HepG2 (cell line): ENCODE results near the gene SOX13. TPM values are rescaled to one million over a fixed set of nuclear protein-coding genes. Genes with fewer than 3 reads are reported as not detected.

ENCODE experiments used
- ATAC-seq: fragments of 200-7000 bp; cut with Tn5 transposase; 3 replicates; pipeline ENCODE4 v1.9.1; 2020; ENCODE audit warnings: mild to moderate bottlenecking, moderate library complexity
- BruUV-seq: library from RNA; stranded (reverse); fragments of 400-500 nt; replicated peaks from 2 replicates; lab custom pipeline; 2021; lab: Mats Ljungman, UMichigan
- CTCF ChIA-PET: fragments of 300-600 bp; formaldehyde crosslinking; extraction: SDS; loops from one replicate; lab custom pipeline; 2021; ENCODE audit warnings: low total read pairs, inconsistent platforms, low intra/inter-chr PET ratio; lab: Yijun Ruan, JAX
- POLR2A ChIA-PET: fragments of 350-600 bp; sonication (Branson Sonifier 250); formaldehyde crosslinking; loops from one replicate; lab custom pipeline; 2020; ENCODE audit warnings: antibody characterized with exemption, inconsistent platforms; lab: Yijun Ruan, JAX
- DNase-seq: peaks from one replicate; pipeline ENCODE4 v3.0.0-alpha.2; 2015; ENCODE audit warnings: low spot score
- FAIRE-seq: peaks from 3 replicates; lab custom pipeline; 2011; peaks lifted over from hg19 to GRCh38; lab: Jason Lieb, UNC
- H2AFZ ChIP-seq: one replicate; pipeline ENCODE4 v1.6.1; 2011; ENCODE audit warnings: low read length, inconsistent platforms
- H3K27ac ChIP-seq: fragments of 300-600 bp; 3 replicates; pipeline ENCODE4 v1.8.0; 2011; ENCODE audit warnings: mixed run types, mild to moderate bottlenecking, mixed read lengths, low read length, inconsistent platforms; ENCODE audit not compliant: insufficient read depth; ENCODE audit errors: extremely low read length
- H3K27me3 ChIP-seq, 2 experiments: fragments of 200-600 bp in 1 of 2; 2 replicates in 1 of 2; 3 replicates in 1 of 2; pipeline versions ENCODE4 v1.6.0 to v1.8.0; 2011; ENCODE audit warnings: low read length in 2 of 2, mild to moderate bottlenecking in 2 of 2, moderate library complexity in 2 of 2, inconsistent platforms in 1 of 2; ENCODE audit not compliant: insufficient read depth in 2 of 2, control insufficient read depth in 1 of 2
- H3K36me3 ChIP-seq, 2 experiments: fragments of 200-600 bp in 1 of 2; replicated peaks in 1 of 2; 2 replicates in 1 of 2; 3 replicates in 1 of 2; pipeline versions ENCODE4 v1.5.1 to v1.8.0; 2011; ENCODE audit warnings: low read length in 2 of 2, inconsistent platforms in 1 of 2; ENCODE audit not compliant: insufficient read depth in 2 of 2, control insufficient read depth in 1 of 2
- H3K4me1 ChIP-seq: 2 replicates; pipeline ENCODE4 v1.5.1; 2012; ENCODE audit warnings: low read length, inconsistent platforms; ENCODE audit not compliant: insufficient read depth
- H3K4me2 ChIP-seq: 2 replicates; pipeline ENCODE4 v1.6.0; 2011; ENCODE audit warnings: low read depth, low read length, inconsistent platforms
- H3K4me3 ChIP-seq, 3 experiments: fragments of 200-600 bp in 1 of 3; sonication (generic), shearing (Covaris generic) in 1 of 3; replicated peaks in 1 of 3; 2 replicates each; pipeline ENCODE4 v1.5.1; 2011 to 2016; ENCODE audit warnings: low read length in 3 of 3, inconsistent platforms in 2 of 3, low read depth in 2 of 3, mild to moderate bottlenecking in 2 of 3, control low read depth in 1 of 3, mixed read lengths in 1 of 3; ENCODE audit not compliant: insufficient read depth in 1 of 3
- H3K79me2 ChIP-seq: one replicate; pipeline ENCODE4 v1.6.1; 2011; ENCODE audit warnings: low read length, inconsistent platforms; ENCODE audit not compliant: insufficient read depth
- H3K9ac ChIP-seq: 2 replicates; pipeline ENCODE4 v1.6.0; 2011; ENCODE audit warnings: mild to moderate bottlenecking, low read depth, low read length, inconsistent platforms; ENCODE audit not compliant: insufficient read depth
- H3K9me3 ChIP-seq: 2 replicates; pipeline ENCODE4 v1.5.1; 2012; ENCODE audit warnings: mild to moderate bottlenecking, low read length
- H4K20me1 ChIP-seq: 2 replicates; pipeline ENCODE4 v1.6.0; 2011; ENCODE audit warnings: inconsistent platforms, mild to moderate bottlenecking, low read length, moderate library complexity; ENCODE audit not compliant: insufficient read depth
- CENPT ChIP-seq: sonication (generic); formaldehyde crosslinking; IDR thresholded peaks from 2 replicates; pipeline ENCODE4 v1.8.0; 2022; ENCODE audit warnings: low read depth, mild to moderate bottlenecking, moderate library complexity, missing genetic modification reagents
- DR1 ChIP-seq: sonication (generic); formaldehyde crosslinking; IDR thresholded peaks from 2 replicates; pipeline ENCODE4 v1.8.0; 2021; ENCODE audit warnings: mild to moderate bottlenecking, missing genetic modification reagents, inconsistent platforms
- KDM3A ChIP-seq: IDR thresholded peaks from 2 replicates; pipeline ENCODE4 v1.6.1; 2018; ENCODE audit warnings: low read depth, missing compliant biosample characterization
- NR3C1 ChIP-seq: sonication (generic); formaldehyde crosslinking; IDR thresholded peaks from 2 replicates; pipeline ENCODE4 v1.4.0; 2020; ENCODE audit warnings: missing genetic modification reagents
- PHF8 ChIP-seq: sonication (generic); formaldehyde crosslinking; IDR thresholded peaks from 2 replicates; pipeline ENCODE4 v1.5.0; 2020; ENCODE audit warnings: missing genetic modification reagents
- TEAD3 ChIP-seq: optimal IDR thresholded peaks from 2 replicates; pipeline ENCODE3; 2016; ENCODE audit warnings: borderline replicate concordance
- ZNF224 ChIP-seq: sonication (generic); formaldehyde crosslinking; IDR thresholded peaks from 2 replicates; pipeline ENCODE4 v1.5.0; 2020; ENCODE audit warnings: mild to moderate bottlenecking, missing genetic modification reagents
- ZNF451 ChIP-seq: sonication (generic); formaldehyde crosslinking; IDR thresholded peaks from 2 replicates; pipeline ENCODE4 v1.5.0; 2020; ENCODE audit warnings: mild to moderate bottlenecking, missing genetic modification reagents
- WGBS: methylation state at CpG from one replicate; pipeline ENCODE4 v1.1.6; 2017; ENCODE audit warnings: low lambda C conversion rate; 5-methylcytosine and 5-hydroxymethylcytosine counted together
- in situ Hi-C: cut with HindIII; loops from 2 replicates; pipeline ENCODE4 v1.10.0; 2017; ENCODE audit warnings: low pct_unique_long_range_greater_than_20kb; ENCODE audit not compliant: extremely low pct_ligation_motif_present
- intact Hi-C: fragments of 100-400 bp; cut with micrococcal nuclease; formaldehyde crosslinking; loops from one replicate; pipeline ENCODE4 v1.10.0; 2022; ENCODE audit not compliant: unreplicated experiment
- polyA plus RNA-seq, 8 experiments: library from polyadenylated mRNA; depleted of rRNA in 3 of 8; stranded (reverse) in 7 of 8; unstranded in 1 of 8; fragments of >200 nt; fragmentation: Illumina TruSeq in 4 of 8; extraction: Trizol in 4 of 8; gene quantifications; 2 replicates each; pipeline versions ENCODE4 v1.2.1 to v1.2.3, GENCODE V29; 2011 to 2016; ENCODE audit warnings: low read depth in 4 of 8, missing spikeins in 1 of 8, mixed read lengths in 1 of 8; ENCODE audit not compliant: insufficient read depth in 1 of 8
- total RNA-seq, 5 experiments: library from RNA; depleted of rRNA; stranded (reverse); fragments of >200 nt; fragmentation: Illumina TruSeq; extraction: Trizol; gene quantifications; 2 replicates each; pipeline ENCODE4 v1.2.3, GENCODE V29; 2016; ENCODE audit warnings: low read depth in 1 of 5
- TF ChIP-seq, protein P1 (sequence below): sonication (generic); formaldehyde crosslinking; IDR thresholded peaks from 2 replicates; pipeline ENCODE4 v1.4.0; 2020; ENCODE audit warnings: mild to moderate bottlenecking, low read depth, missing genetic modification reagents
- TF ChIP-seq, protein P2 (sequence below): sonication (generic); formaldehyde crosslinking; IDR thresholded peaks from 2 replicates; pipeline ENCODE4 v1.4.0; 2020; ENCODE audit warnings: low read depth, missing genetic modification reagents
- TF ChIP-seq, protein P3 (sequence below): sonication (generic); formaldehyde crosslinking; IDR thresholded peaks from 2 replicates; pipeline ENCODE4 v1.4.0; 2020; ENCODE audit warnings: mild to moderate bottlenecking, missing genetic modification reagents, borderline replicate concordance

SOX13 gene
- total and polyA plus RNA-seq, 2 of the 13 experiments (the other 11 are each of a cell fraction or from before 2014, with no cell fraction given): 13.3 to 15.8 TPM

DNA sequence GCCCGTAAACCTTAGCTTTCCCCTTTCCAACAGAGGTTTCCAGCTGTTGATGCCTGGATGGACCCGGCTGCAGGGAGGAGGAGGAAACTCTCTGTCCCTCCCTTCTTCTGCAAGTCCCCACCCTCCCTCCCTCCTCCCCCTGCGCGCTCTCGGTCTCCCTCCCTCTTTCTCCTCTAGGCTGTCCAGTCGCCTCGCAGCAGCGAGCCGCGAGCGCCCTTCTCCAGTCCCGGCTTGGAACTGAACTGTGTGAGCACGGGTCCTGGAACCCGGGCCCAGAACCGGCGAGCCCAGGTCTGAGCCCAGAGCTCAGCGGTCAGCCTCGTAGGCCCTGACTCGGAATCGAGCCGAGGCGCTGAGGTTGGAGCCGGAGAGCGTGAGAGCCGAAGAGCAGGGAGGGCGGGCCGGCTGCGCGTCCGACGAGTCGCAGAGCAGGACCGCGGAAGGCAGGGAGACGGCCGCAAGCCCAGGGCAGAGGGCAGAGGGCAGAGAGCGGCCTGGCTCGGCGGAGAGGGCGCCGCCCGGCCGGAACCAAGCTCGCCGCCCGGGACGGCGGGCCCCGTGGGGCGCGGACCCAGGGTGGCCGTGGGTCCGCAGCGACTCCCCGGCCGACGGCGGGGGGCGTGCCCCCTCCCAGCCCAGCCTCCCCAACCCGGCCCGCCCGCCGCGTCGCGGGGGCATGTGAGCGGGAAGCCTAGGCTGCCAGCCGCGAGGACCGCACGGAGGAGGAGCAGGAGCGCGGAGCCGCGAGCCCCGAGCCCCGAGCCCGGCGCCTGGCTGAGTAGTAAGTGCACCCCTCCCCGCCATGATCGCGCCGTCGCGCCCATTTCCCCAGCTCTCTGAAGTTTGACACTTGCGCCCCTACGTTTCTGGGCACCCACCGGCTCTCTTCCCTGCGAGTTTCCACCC is at the start of gene SOX13 (continued):
- peak; percentile 81; the same call in 1 of the 2 replicates for TF ChIP-seq ZNF451 (CRISPR knock-in tag)

DNA sequence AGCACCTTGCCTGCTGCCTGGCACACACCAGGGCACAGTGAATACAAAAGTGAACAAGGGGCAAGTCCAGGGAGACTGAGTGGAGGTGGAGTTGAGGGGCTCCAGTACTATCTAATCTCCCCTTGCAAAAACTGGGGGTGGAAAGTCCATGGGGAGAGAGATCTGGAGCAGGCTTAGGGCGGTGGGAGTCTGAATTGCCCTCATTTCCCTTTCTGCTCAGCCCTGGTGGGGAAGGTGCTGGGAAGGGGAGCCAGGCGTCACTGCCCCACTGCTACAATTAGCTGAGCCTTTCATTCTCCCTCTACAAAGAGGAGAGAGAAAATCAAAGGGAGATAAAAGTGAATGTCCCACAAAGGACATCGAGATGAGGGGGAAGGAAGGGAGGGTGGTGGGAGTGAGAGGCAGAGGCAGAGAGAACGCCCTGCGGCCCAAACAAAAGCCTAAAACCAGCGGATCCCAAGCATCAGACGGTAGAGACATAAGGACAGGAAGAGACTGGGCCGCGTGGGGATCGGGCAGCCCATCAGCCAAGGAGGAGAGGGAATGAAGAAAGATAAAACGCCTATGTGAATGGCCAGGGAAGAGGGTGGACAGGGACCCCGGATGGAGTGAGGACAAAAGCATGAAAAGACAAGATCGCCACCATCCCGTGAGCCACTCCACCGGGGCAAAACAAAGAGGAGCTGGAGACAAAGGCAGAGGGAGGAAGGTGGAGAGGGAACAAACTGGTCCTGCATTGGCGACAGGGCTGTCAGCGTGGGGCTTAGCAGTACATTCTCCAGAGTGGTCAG is 46.8 kb upstream of the SOX13 start:
- Histone ChIP-seq H3K27ac (no peak overlapping the region), H3K4me1 (no peaks in the 10 kb centered on the region), H3K36me3 (no peaks in the 10 kb centered on the region), H3K9me3 (no peaks in the 10 kb centered on the region), H3K4me2 (no peak overlapping the region), H2AFZ (no peak overlapping the region), H3K9ac (no peak overlapping the region), H4K20me1 (no peaks in the 10 kb centered on the region), H3K4me3 (no peak overlapping the region), H3K79me2 (no peaks in the 10 kb centered on the region), H3K27me3 (peaks cover 4 to 24% of the 10 kb centered on the region in 2 experiments; a peak in 4 of 5 replicates)
- ChIA-PET POLR2A (no interaction called here), CTCF (no interaction called here)
- no peak for ATAC-seq
- no peak for DNase-seq
- intact Hi-C loops: no loop called here
- no peak for FAIRE-seq
- no TSS peak for BruUV-seq
- in situ Hi-C loops: no loop called here
- WGBS: 48% methylated on average over 17 of the region's 17 CpGs
- no peak for TF ChIP-seq DR1 (CRISPR knock-in tag)
- TF ChIP-seq CENPT (CRISPR knock-in tag): no peak
- no peak for TF ChIP-seq NR3C1 (CRISPR knock-in tag)
- TF ChIP-seq, protein P1, sequence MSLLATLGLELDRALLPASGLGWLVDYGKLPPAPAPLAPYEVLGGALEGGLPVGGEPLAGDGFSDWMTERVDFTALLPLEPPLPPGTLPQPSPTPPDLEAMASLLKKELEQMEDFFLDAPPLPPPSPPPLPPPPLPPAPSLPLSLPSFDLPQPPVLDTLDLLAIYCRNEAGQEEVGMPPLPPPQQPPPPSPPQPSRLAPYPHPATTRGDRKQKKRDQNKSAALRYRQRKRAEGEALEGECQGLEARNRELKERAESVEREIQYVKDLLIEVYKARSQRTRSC (CRISPR knock-in tag): no peak
- TF ChIP-seq, protein P2, sequence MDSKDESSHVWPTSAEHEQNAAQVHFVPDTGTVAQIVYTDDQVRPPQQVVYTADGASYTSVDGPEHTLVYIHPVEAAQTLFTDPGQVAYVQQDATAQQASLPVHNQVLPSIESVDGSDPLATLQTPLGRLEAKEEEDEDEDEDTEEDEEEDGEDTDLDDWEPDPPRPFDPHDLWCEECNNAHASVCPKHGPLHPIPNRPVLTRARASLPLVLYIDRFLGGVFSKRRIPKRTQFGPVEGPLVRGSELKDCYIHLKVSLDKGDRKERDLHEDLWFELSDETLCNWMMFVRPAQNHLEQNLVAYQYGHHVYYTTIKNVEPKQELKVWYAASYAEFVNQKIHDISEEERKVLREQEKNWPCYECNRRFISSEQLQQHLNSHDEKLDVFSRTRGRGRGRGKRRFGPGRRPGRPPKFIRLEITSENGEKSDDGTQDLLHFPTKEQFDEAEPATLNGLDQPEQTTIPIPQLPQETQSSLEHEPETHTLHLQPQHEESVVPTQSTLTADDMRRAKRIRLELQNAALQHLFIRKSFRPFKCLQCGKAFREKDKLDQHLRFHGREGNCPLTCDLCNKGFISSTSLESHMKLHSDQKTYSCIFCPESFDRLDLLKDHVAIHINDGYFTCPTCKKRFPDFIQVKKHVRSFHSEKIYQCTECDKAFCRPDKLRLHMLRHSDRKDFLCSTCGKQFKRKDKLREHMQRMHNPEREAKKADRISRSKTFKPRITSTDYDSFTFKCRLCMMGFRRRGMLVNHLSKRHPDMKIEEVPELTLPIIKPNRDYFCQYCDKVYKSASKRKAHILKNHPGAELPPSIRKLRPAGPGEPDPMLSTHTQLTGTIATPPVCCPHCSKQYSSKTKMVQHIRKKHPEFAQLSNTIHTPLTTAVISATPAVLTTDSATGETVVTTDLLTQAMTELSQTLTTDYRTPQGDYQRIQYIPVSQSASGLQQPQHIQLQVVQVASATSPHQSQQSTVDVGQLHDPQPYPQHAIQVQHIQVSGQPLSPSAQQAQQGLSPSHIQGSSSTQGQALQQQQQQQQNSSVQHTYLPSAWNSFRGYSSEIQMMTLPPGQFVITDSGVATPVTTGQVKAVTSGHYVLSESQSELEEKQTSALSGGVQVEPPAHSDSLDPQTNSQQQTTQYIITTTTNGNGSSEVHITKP (CRISPR knock-in tag): no peak
- no peak for TF ChIP-seq TEAD3 (CRISPR knock-in tag)
- no peak for TF ChIP-seq ZNF224 (CRISPR knock-in tag)
- TF ChIP-seq KDM3A (CRISPR knock-in tag): no peak
- no peak for TF ChIP-seq PHF8 (CRISPR knock-in tag)
- TF ChIP-seq, protein P3, sequence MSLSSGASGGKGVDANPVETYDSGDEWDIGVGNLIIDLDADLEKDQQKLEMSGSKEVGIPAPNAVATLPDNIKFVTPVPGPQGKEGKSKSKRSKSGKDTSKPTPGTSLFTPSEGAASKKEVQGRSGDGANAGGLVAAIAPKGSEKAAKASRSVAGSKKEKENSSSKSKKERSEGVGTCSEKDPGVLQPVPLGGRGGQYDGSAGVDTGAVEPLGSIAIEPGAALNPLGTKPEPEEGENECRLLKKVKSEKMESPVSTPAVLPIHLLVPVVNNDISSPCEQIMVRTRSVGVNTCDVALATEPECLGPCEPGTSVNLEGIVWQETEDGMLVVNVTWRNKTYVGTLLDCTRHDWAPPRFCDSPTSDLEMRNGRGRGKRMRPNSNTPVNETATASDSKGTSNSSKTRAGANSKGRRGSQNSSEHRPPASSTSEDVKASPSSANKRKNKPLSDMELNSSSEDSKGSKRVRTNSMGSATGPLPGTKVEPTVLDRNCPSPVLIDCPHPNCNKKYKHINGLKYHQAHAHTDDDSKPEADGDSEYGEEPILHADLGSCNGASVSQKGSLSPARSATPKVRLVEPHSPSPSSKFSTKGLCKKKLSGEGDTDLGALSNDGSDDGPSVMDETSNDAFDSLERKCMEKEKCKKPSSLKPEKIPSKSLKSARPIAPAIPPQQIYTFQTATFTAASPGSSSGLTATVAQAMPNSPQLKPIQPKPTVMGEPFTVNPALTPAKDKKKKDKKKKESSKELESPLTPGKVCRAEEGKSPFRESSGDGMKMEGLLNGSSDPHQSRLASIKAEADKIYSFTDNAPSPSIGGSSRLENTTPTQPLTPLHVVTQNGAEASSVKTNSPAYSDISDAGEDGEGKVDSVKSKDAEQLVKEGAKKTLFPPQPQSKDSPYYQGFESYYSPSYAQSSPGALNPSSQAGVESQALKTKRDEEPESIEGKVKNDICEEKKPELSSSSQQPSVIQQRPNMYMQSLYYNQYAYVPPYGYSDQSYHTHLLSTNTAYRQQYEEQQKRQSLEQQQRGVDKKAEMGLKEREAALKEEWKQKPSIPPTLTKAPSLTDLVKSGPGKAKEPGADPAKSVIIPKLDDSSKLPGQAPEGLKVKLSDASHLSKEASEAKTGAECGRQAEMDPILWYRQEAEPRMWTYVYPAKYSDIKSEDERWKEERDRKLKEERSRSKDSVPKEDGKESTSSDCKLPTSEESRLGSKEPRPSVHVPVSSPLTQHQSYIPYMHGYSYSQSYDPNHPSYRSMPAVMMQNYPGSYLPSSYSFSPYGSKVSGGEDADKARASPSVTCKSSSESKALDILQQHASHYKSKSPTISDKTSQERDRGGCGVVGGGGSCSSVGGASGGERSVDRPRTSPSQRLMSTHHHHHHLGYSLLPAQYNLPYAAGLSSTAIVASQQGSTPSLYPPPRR (CRISPR knock-in tag): no peak
